IMR-90 (cell line): ENCODE data around the gene ZFX. TPM values are rescaled to one million over a fixed set of nuclear protein-coding genes. Genes with fewer than 3 reads are reported as not detected.

Experiments used
- ATAC-seq: fragments of 200-7000 bp; cut with Tn5 transposase; 2 replicates; pipeline ENCODE4 v1.9.1; 2020; ENCODE audit warnings: low read depth, mild to moderate bottlenecking, moderate library complexity
- BruUV-seq: library from RNA; stranded (reverse); fragments of 400-500 nt; replicated peaks from 2 replicates; lab custom pipeline; 2021; lab: Mats Ljungman, UMichigan
- CTCF ChIA-PET: fragments of 300-600 bp; formaldehyde crosslinking; extraction: SDS; loops from one replicate; lab custom pipeline; 2021; ENCODE audit warnings: antibody characterized with exemption; lab: Yijun Ruan, JAX
- POLR2A ChIA-PET: fragments of 300-600 bp; sonication (Branson Sonifier 250); formaldehyde crosslinking; loops from one replicate; lab custom pipeline; 2022; ENCODE audit warnings: antibody characterized with exemption; ENCODE audit not compliant: unreplicated experiment; lab: Charles Lee
- DNase-seq: peaks from one replicate; pipeline ENCODE4 v3.0.0; 2013
- H2AFZ ChIP-seq: replicated peaks from 2 replicates; pipeline ENCODE3; 2013; ENCODE audit warnings: low read length, mild to moderate bottlenecking; ENCODE audit not compliant: poor library complexity
- H2AK5ac ChIP-seq: 2 replicates; pipeline ENCODE4 v1.6.1; 2013; ENCODE audit warnings: low read depth, low read length, inconsistent platforms
- H2AK9ac ChIP-seq: replicated peaks from 2 replicates; pipeline ENCODE3; 2013; ENCODE audit warnings: mild to moderate bottlenecking, low read depth, low read length, moderate library complexity; ENCODE audit not compliant: poor library complexity
- H2BK120ac ChIP-seq: 2 replicates; pipeline ENCODE4 v1.6.1; 2013; ENCODE audit warnings: low read depth, low read length, inconsistent platforms
- H2BK15ac ChIP-seq: 3 replicates; pipeline ENCODE4 v1.6.1; 2013; ENCODE audit warnings: low read depth, low read length, inconsistent platforms
- H2BK20ac ChIP-seq: 2 replicates; pipeline ENCODE4 v1.6.1; 2013; ENCODE audit warnings: low read depth, mild to moderate bottlenecking, inconsistent platforms, low read length, moderate library complexity
- H2BK5ac ChIP-seq: 2 replicates; pipeline ENCODE4 v1.6.1; 2013; ENCODE audit warnings: mild to moderate bottlenecking, low read depth, low read length, inconsistent platforms; ENCODE audit not compliant: poor library complexity, severe bottlenecking
- H3K14ac ChIP-seq: replicated peaks from 2 replicates; pipeline ENCODE4 v1.6.1; 2013; ENCODE audit warnings: low read depth, low read length, inconsistent platforms
- H3K18ac ChIP-seq: 2 replicates; pipeline ENCODE4 v1.6.1; 2013; ENCODE audit warnings: low read depth, low read length, control low read depth
- H3K23ac ChIP-seq: 2 replicates; pipeline ENCODE4 v1.6.1; 2013; ENCODE audit warnings: low read depth, low read length, inconsistent platforms
- H3K27ac ChIP-seq: 2 replicates; pipeline ENCODE4 v1.5.1; 2013; ENCODE audit warnings: mild to moderate bottlenecking, control low read depth, low read length; ENCODE audit not compliant: insufficient read depth
- H3K27me3 ChIP-seq: 2 replicates; pipeline ENCODE4 v1.6.1; 2013; ENCODE audit warnings: low read length; ENCODE audit not compliant: control insufficient read depth, insufficient read depth
- H3K36me3 ChIP-seq: 2 replicates; pipeline ENCODE4 v1.6.1; 2013; ENCODE audit warnings: low read length, mixed read lengths; ENCODE audit not compliant: control insufficient read depth, insufficient read depth
- H3K4ac ChIP-seq: 2 replicates; pipeline ENCODE4 v1.6.1; 2013; ENCODE audit warnings: low read depth, low read length, inconsistent platforms
- H3K4me1 ChIP-seq: 2 replicates; pipeline ENCODE4 v1.6.1; 2013; ENCODE audit warnings: low read length, mixed read lengths; ENCODE audit not compliant: control insufficient read depth, insufficient read depth
- H3K4me2 ChIP-seq: 2 replicates; pipeline ENCODE4 v1.6.1; 2013; ENCODE audit warnings: low read depth, mild to moderate bottlenecking, control low read depth, low read length, moderate library complexity
- H3K4me3 ChIP-seq: 2 replicates; pipeline ENCODE4 v1.5.1; 2013; ENCODE audit warnings: low read depth, mild to moderate bottlenecking, control low read depth, low read length, moderate library complexity; ENCODE audit not compliant: insufficient read depth
- H3K56ac ChIP-seq: 2 replicates; pipeline ENCODE4 v1.6.1; 2013; ENCODE audit warnings: low read length, inconsistent platforms; ENCODE audit not compliant: insufficient read depth; ENCODE audit errors: extremely low read depth
- H3K79me1 ChIP-seq, 2 experiments: 2 replicates each; pipeline ENCODE4 v1.6.1; 2013; ENCODE audit warnings: low read length in 2 of 2, inconsistent platforms in 1 of 2, low read depth in 1 of 2
- H3K9ac ChIP-seq: 2 replicates; pipeline ENCODE4 v1.6.1; 2013; ENCODE audit warnings: low read depth, low read length, control low read depth
- H3K9me1 ChIP-seq: 2 replicates; pipeline ENCODE4 v1.6.1; 2013; ENCODE audit warnings: low read length, inconsistent platforms; ENCODE audit not compliant: insufficient read depth
- H3K9me3 ChIP-seq: 2 replicates; pipeline ENCODE4 v1.6.1; 2013; ENCODE audit warnings: low read length; ENCODE audit not compliant: control insufficient read depth, insufficient read depth
- H4K20me1 ChIP-seq: 2 replicates; pipeline ENCODE4 v1.6.1; 2013; ENCODE audit warnings: low read length, inconsistent platforms; ENCODE audit not compliant: insufficient read depth
- H4K5ac ChIP-seq: 2 replicates; pipeline ENCODE4 v1.6.1; 2013; ENCODE audit warnings: mild to moderate bottlenecking, low read depth, low read length, control low read depth
- H4K8ac ChIP-seq, 2 experiments: 2 replicates each; pipeline ENCODE4 v1.6.1; 2013; ENCODE audit warnings: low read depth in 2 of 2, low read length in 2 of 2, control low read depth in 1 of 2, inconsistent platforms in 1 of 2
- H4K91ac ChIP-seq: 2 replicates; pipeline ENCODE4 v1.6.1; 2013; ENCODE audit warnings: low read depth, low read length, inconsistent platforms; ENCODE audit not compliant: insufficient read depth
- BHLHE40 ChIP-seq: fragments of 150-350 bp; IDR thresholded peaks from 2 replicates; pipeline ENCODE4 v1.6.1; 2016; ENCODE audit warnings: mild to moderate bottlenecking, low read depth, low read length
- CEBPB ChIP-seq: IDR thresholded peaks from 2 replicates; pipeline ENCODE4 v1.6.1; 2012; ENCODE audit warnings: low read depth, low read length, improper control_type of control experiment
- CTCF ChIP-seq: conservative IDR thresholded peaks from 2 replicates; pipeline ENCODE4 v1.5.1; 2012; ENCODE audit warnings: mild to moderate bottlenecking, low read depth, low read length, improper control_type of control experiment
- ELK1 ChIP-seq: fragments of 150-350 bp; IDR thresholded peaks from 2 replicates; pipeline ENCODE4 v1.6.1; 2016; ENCODE audit warnings: low read depth, mild to moderate bottlenecking, low read length, moderate library complexity, borderline replicate concordance
- FOS ChIP-seq: fragments of 150-350 bp; IDR thresholded peaks from 2 replicates; pipeline ENCODE4 v1.6.1; 2016; ENCODE audit warnings: low read depth, low read length
- MAFK ChIP-seq: IDR thresholded peaks from 2 replicates; pipeline ENCODE4 v1.6.1; 2012; ENCODE audit warnings: low read depth, low read length, improper control_type of control experiment
- MAZ ChIP-seq: IDR thresholded peaks from 2 replicates; pipeline ENCODE4 v1.6.1; 2012; ENCODE audit warnings: low read depth, mild to moderate bottlenecking, low read length, improper control_type of control experiment, moderate library complexity, borderline replicate concordance
- MXI1 ChIP-seq: IDR thresholded peaks from 2 replicates; pipeline ENCODE4 v1.6.1; 2012; ENCODE audit warnings: low read depth, mild to moderate bottlenecking, low read length, moderate library complexity, borderline replicate concordance
- NFE2L2 ChIP-seq: fragments of 150-350 bp; IDR thresholded peaks from 2 replicates; pipeline ENCODE4 v1.6.1; 2016; ENCODE audit warnings: low read depth, mild to moderate bottlenecking, low read length
- POLR2A ChIP-seq: IDR thresholded peaks from 2 replicates; pipeline ENCODE4 v1.6.1; 2012; ENCODE audit warnings: mild to moderate bottlenecking, low read depth, low read length
- RAD21 ChIP-seq: IDR thresholded peaks from 2 replicates; pipeline ENCODE4 v1.6.1; 2012; ENCODE audit warnings: low read length, improper control_type of control experiment
- RCOR1 ChIP-seq: IDR thresholded peaks from 2 replicates; pipeline ENCODE4 v1.6.1; 2012; ENCODE audit warnings: mild to moderate bottlenecking, low read length, improper control_type of control experiment; ENCODE audit not compliant: insufficient replicate concordance
- RFX5 ChIP-seq: IDR thresholded peaks from 2 replicates; pipeline ENCODE4 v1.8.0; 2012; ENCODE audit warnings: low read depth, mild to moderate bottlenecking, low read length, moderate library complexity
- SMC3 ChIP-seq: fragments of 150-350 bp; IDR thresholded peaks from 2 replicates; pipeline ENCODE4 v1.6.1; 2016; ENCODE audit warnings: low read depth, mild to moderate bottlenecking, antibody characterized with exemption, low read length, moderate library complexity
- USF2 ChIP-seq: fragments of 150-350 bp; IDR thresholded peaks from 2 replicates; pipeline ENCODE4 v1.6.1; 2017; ENCODE audit warnings: mild to moderate bottlenecking, antibody characterized with exemption, low read length, low read depth
- WGBS, 2 experiments: methylation state at CpG; one replicate each; pipeline versions ENCODE4 v1.1.5 to v1.1.7; 2013; ENCODE audit warnings: missing lambda C conversion rate in 2 of 2; ENCODE audit not compliant: insufficient read length in 1 of 2; ENCODE audit errors: extremely low coverage in 2 of 2; 5-methylcytosine and 5-hydroxymethylcytosine counted together
- dilution Hi-C: fragments of 300-500 bp; cut with HindIII; formaldehyde crosslinking; loops from one replicate; pipeline ENCODE4 v1.14.3; 2018; ENCODE audit warnings: low sequenced_read_pairs; ENCODE audit not compliant: unreplicated experiment
- in situ Hi-C: fragments of 300-500 bp; cut with MboI; formaldehyde crosslinking; loops from 3 replicates; pipeline ENCODE4 v1.14.3; 2019; ENCODE audit warnings: low sequenced_read_pairs, inconsistent platforms, mixed read lengths
- intact Hi-C: fragments of 100-400 bp; cut with micrococcal nuclease; formaldehyde crosslinking; loops from 2 replicates; pipeline ENCODE4 v1.10.0; 2022
- polyA plus RNA-seq, 3 experiments: library from polyadenylated mRNA; depleted of rRNA; stranded (reverse); fragments of >200 nt; gene quantifications; 2 replicates each; pipeline ENCODE4 v1.2.3, GENCODE V29; 2012; ENCODE audit warnings: low replicate concordance in 1 of 3
- total RNA-seq: library from RNA; depleted of rRNA; stranded (reverse); fragments of >200 nt; gene quantifications from 2 replicates; pipeline ENCODE4 v1.2.3, GENCODE V29; 2012

The ZFX gene
- total and polyA plus RNA-seq, 2 of the 4 experiments (the other 2 are of a cell fraction) = 16.0 to 99.3 TPM

GRCh38 chrX:24259544-24260240 lies 110.2 kb downstream of the ZFX start:
- Histone ChIP-seq H2AK5ac (no peak overlapping the region), H3K79me1 (no peaks in the 10 kb centered on the region), H2BK5ac (no peak overlapping the region), H3K23ac (no peak overlapping the region), H3K4me2 (no peak overlapping the region), H2BK15ac (no peak overlapping the region), H2BK20ac (no peak overlapping the region), H4K20me1 (no peaks in the 10 kb centered on the region), H3K36me3 (no peaks in the 10 kb centered on the region), H3K14ac (no peak overlapping the region), H3K27me3 (peaks cover 7% of the 10 kb centered on the region), H2BK120ac (no peak overlapping the region), H3K4me3 (no peak overlapping the region), H3K56ac (no peak overlapping the region), H2AK9ac (no peak overlapping the region), H3K4ac (no peak overlapping the region), H3K18ac (no peak overlapping the region), H2AFZ (no peak overlapping the region), H3K9ac (no peak overlapping the region), H4K91ac (no peak overlapping the region), H4K5ac (no peak overlapping the region), H3K27ac (no peak overlapping the region), H4K8ac (no peak overlapping the region), H3K9me1 (no peaks in the 10 kb centered on the region), H3K9me3 (no peaks in the 10 kb centered on the region), H3K4me1 (no peaks in the 10 kb centered on the region; the same call in 1 of the 2 replicates)
- WGBS, 2 experiments = no CpG with 5 or more reads among the region's 9 CpGs
- peak; percentile 80 for DNase-seq
- ChIA-PET POLR2A (no interaction called here), CTCF (interaction anchor here (0.6 to 1.5 kb wide), 7 partner anchors 9 to 401 kb away, joined by 3 to 10 read pairs (median 3); no protein-coding TSS in a partner anchor)
- BruUV-seq = no TSS peak
- in situ Hi-C loops = loop anchor here (10.0 kb wide), 2 partner anchors 245 to 885 kb away; no protein-coding TSS in a partner anchor
- ATAC-seq = peak; percentile 94
- dilution Hi-C loops = no loop called here
- intact Hi-C loops = loop anchor here (1.0 to 2.0 kb wide), 3 partner anchors 137 to 885 kb away; no protein-coding TSS in a partner anchor
- TF ChIP-seq RCOR1 (no peak), RAD21 (peak; percentile 79), CEBPB (peak; percentile 21; the same call in 1 of the 2 replicates), CTCF (peak; percentile 73), RFX5 (no peak), SMC3 (peak; percentile 56; the same call in 1 of the 2 replicates), MAFK (no peak), ELK1 (no peak), BHLHE40 (no peak), MAZ (no peak), POLR2A (no peak), FOS (no peak), MXI1 (no peak), USF2 (no peak), NFE2L2 (no peak)
